ENCODE results near the gene DHX57.

Gene DHX57

GRCh38 chr2:38750011-38750890, 125.5 kb downstream of the DHX57 start:
- DNase-seq (ENCODE audit: low spot score), result peak; percentile 49

GRCh38 chr2:38748943-38749804, 126.6 kb downstream of the DHX57 start:
- DNase-seq (ENCODE audit: low spot score), result no peak

DNA sequence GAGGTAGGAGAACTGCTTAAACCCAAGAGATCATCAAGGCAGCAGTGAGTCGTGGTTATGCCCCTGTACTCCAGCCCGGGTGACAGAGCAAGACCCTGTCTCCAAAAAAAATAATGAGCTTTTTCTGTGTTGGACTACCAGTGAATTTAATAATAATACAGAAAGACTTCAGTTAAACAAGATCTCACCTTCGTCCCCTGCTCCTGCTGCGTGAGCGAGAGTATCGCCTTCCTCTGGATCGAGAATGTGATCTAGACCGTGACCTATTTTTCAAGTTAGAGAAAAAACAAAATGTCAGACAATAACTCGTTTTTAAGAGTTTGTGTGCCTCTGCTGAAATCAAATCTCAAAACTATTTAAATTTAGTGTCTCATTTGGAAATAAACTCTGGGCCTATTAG, 127.3 kb downstream of the DHX57 start:
- no peak for DNase-seq (ENCODE audit: low spot score)

DNA sequence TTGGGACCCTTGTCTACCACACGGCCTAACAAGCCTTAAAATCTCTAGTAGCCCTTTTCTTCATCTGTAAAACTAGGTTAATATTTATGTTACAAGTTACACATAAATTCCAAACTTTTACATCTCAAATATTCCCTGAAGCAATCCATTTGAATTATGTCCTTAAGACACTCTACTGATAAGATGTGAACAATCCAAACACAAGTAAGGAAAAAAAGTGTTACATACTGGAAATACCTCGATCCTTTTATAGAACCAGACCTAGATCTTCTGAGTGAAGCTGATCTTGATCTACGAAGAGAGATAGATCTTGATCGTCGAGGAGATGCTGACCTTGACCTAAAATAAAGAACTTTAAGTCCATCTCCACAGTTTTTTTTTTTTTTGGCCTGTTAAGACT, 127.9 kb downstream of the DHX57 start:
- DNase-seq (ENCODE audit: low spot score), result no peak
